HepG2 (cell line): ENCODE data around the gene OGG1. TPM values are rescaled to one million over a fixed set of nuclear protein-coding genes. Genes with fewer than 3 reads are reported as not detected.
A peak's percentile ranks its signal among the peaks of the same experiment; 100 is the strongest.

ENCODE experiments used
- EHMT2 ChIP-seq: fragments of 200-600 bp; sonication (generic); IDR thresholded peaks from 2 replicates; pipeline ENCODE4 v1.7.0; 2017; ENCODE audit warnings: antibody characterized with exemption, low read depth, low read length, borderline replicate concordance
- FOXK2 ChIP-seq: fragments of 450-650 bp; IDR thresholded peaks from 2 replicates; pipeline ENCODE4 v1.6.1; 2016
- KDM2A ChIP-seq: sonication (generic); formaldehyde crosslinking; IDR thresholded peaks from 2 replicates; pipeline ENCODE4 v1.4.0; 2020; ENCODE audit warnings: low read depth, missing genetic modification reagents, borderline replicate concordance
- NR2F2 ChIP-seq: IDR thresholded peaks from 2 replicates; pipeline ENCODE4 v1.6.1; 2012; ENCODE audit warnings: low read depth, inconsistent platforms, borderline replicate concordance
- NR3C1 ChIP-seq: sonication (generic); formaldehyde crosslinking; IDR thresholded peaks from 2 replicates; pipeline ENCODE4 v1.4.0; 2020; ENCODE audit warnings: missing genetic modification reagents
- TEAD2 ChIP-seq: sonication (generic); formaldehyde crosslinking; IDR thresholded peaks from 2 replicates; pipeline ENCODE4 v1.9.0; 2021; ENCODE audit warnings: missing genetic modification reagents
- TRIM24 ChIP-seq: sonication (generic); formaldehyde crosslinking; IDR thresholded peaks from 2 replicates; pipeline ENCODE4 v1.8.0; 2022; ENCODE audit warnings: mild to moderate bottlenecking, missing genetic modification reagents
- YEATS2 ChIP-seq: sonication (generic); formaldehyde crosslinking; IDR thresholded peaks from 2 replicates; pipeline ENCODE4 v1.4.0; 2020; ENCODE audit warnings: missing genetic modification reagents, borderline replicate concordance
- ZNF17 ChIP-seq: sonication (generic); formaldehyde crosslinking; IDR thresholded peaks from 2 replicates; pipeline ENCODE4 v1.5.0; 2020; ENCODE audit warnings: mild to moderate bottlenecking, missing genetic modification reagents
- ZNF619 ChIP-seq: sonication (generic); formaldehyde crosslinking; IDR thresholded peaks from 2 replicates; pipeline ENCODE4 v1.4.0; 2020; ENCODE audit warnings: mild to moderate bottlenecking, missing genetic modification reagents
- ZNF777 ChIP-seq: sonication (generic); formaldehyde crosslinking; IDR thresholded peaks from 2 replicates; pipeline ENCODE4 v1.4.0; 2020; ENCODE audit warnings: missing genetic modification reagents
- ZSCAN20 ChIP-seq: sonication (generic); formaldehyde crosslinking; IDR thresholded peaks from 2 replicates; pipeline ENCODE4 v1.4.0; 2020; ENCODE audit warnings: missing genetic modification reagents, mild to moderate bottlenecking, borderline replicate concordance
- polyA plus RNA-seq, 8 experiments: library from polyadenylated mRNA; depleted of rRNA in 3 of 8; stranded (reverse) in 7 of 8; unstranded in 1 of 8; fragments of >200 nt; fragmentation: Illumina TruSeq in 4 of 8; extraction: Trizol in 4 of 8; gene quantifications; 2 replicates each; pipeline versions ENCODE4 v1.2.1 to v1.2.3, GENCODE V29; 2011 to 2016; ENCODE audit warnings: low read depth in 4 of 8, missing spikeins in 1 of 8, mixed read lengths in 1 of 8; ENCODE audit not compliant: insufficient read depth in 1 of 8
- total RNA-seq, 5 experiments: library from RNA; depleted of rRNA; stranded (reverse); fragments of >200 nt; fragmentation: Illumina TruSeq; extraction: Trizol; gene quantifications; 2 replicates each; pipeline ENCODE4 v1.2.3, GENCODE V29; 2016; ENCODE audit warnings: low read depth in 1 of 5
- TF ChIP-seq, protein P1 (sequence below): IDR thresholded peaks from 2 replicates; pipeline ENCODE4 v1.6.1; 2016
- TF ChIP-seq, protein P2 (sequence below): sonication (generic); formaldehyde crosslinking; IDR thresholded peaks from 2 replicates; pipeline ENCODE4 v1.4.0; 2020; ENCODE audit warnings: missing genetic modification reagents; ENCODE audit errors: not compliant biosample characterization
- TF ChIP-seq, protein P3 (sequence below): sonication (generic); formaldehyde crosslinking; IDR thresholded peaks from 2 replicates; pipeline ENCODE4 v1.4.0; 2020; ENCODE audit warnings: missing genetic modification reagents
- TF ChIP-seq, protein P4 (sequence below): sonication (generic); formaldehyde crosslinking; IDR thresholded peaks from 2 replicates; pipeline ENCODE4 v1.8.0; 2023; ENCODE audit warnings: mild to moderate bottlenecking, missing genetic modification reagents
- TF ChIP-seq, protein P5 (sequence below): sonication (generic); formaldehyde crosslinking; IDR thresholded peaks from 2 replicates; pipeline ENCODE4 v1.8.0; 2022; ENCODE audit warnings: missing genetic modification reagents, mild to moderate bottlenecking, inconsistent platforms, borderline replicate concordance
- TF ChIP-seq, protein P6 (sequence below): sonication (generic); formaldehyde crosslinking; IDR thresholded peaks from 2 replicates; pipeline ENCODE4 v1.4.0; 2020; ENCODE audit warnings: missing genetic modification reagents, borderline replicate concordance

The OGG1 gene
- total and polyA plus RNA-seq, 2 of the 13 experiments (the other 11 are each of a cell fraction or from before 2014, with no cell fraction given) = 28.7 to 33.2 TPM

DNA sequence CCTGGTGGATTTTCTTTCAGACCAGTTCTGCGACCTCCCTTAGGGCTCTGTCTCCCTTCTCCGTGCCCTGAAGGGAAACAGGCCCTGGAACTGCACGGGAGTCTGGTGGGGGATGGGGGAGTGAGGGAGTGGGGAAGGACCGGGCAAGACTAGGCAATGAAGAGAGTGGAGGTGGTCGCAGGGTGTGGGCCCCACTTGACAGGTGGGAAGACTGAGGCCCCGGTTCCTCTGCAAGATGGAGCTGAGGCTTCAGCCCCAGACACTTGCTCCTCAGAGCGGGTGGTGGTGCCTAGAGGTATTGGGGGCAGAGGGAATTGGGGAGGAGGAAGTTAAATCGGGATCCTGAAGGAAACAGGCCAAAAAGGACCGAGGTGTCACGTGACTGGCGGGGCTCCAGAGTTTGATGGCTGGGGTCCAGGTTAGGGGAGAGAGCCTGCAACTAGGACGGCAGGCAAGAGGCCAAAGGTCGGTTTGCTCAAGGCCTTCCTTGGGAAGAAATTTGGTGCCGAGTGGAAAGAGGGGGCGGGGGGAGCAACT, 20.6 kb downstream of the OGG1 start (continued):
- TF ChIP-seq, protein P1, sequence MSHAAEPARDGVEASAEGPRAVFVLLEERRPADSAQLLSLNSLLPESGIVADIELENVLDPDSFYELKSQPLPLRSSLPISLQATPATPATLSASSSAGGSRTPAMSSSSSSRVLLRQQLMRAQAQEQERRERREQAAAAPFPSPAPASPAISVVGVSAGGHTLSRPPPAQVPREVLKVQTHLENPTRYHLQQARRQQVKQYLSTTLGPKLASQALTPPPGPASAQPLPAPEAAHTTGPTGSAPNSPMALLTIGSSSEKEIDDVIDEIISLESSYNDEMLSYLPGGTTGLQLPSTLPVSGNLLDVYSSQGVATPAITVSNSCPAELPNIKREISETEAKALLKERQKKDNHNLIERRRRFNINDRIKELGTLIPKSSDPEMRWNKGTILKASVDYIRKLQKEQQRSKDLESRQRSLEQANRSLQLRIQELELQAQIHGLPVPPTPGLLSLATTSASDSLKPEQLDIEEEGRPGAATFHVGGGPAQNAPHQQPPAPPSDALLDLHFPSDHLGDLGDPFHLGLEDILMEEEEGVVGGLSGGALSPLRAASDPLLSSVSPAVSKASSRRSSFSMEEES (CRISPR knock-in tag) = peak; percentile 51; the same call in 1 of the 2 replicates
- TF ChIP-seq, protein P2, sequence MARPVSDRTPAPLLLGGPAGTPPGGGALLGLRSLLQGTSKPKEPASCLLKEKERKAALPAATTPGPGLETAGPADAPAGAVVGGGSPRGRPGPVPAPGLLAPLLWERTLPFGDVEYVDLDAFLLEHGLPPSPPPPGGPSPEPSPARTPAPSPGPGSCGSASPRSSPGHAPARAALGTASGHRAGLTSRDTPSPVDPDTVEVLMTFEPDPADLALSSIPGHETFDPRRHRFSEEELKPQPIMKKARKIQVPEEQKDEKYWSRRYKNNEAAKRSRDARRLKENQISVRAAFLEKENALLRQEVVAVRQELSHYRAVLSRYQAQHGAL (CRISPR knock-in tag) = no peak
- no peak for TF ChIP-seq KDM2A (CRISPR knock-in tag)
- no peak for TF ChIP-seq NR3C1 (CRISPR knock-in tag)
- TF ChIP-seq FOXK2 = no peak
- TF ChIP-seq, protein P3, sequence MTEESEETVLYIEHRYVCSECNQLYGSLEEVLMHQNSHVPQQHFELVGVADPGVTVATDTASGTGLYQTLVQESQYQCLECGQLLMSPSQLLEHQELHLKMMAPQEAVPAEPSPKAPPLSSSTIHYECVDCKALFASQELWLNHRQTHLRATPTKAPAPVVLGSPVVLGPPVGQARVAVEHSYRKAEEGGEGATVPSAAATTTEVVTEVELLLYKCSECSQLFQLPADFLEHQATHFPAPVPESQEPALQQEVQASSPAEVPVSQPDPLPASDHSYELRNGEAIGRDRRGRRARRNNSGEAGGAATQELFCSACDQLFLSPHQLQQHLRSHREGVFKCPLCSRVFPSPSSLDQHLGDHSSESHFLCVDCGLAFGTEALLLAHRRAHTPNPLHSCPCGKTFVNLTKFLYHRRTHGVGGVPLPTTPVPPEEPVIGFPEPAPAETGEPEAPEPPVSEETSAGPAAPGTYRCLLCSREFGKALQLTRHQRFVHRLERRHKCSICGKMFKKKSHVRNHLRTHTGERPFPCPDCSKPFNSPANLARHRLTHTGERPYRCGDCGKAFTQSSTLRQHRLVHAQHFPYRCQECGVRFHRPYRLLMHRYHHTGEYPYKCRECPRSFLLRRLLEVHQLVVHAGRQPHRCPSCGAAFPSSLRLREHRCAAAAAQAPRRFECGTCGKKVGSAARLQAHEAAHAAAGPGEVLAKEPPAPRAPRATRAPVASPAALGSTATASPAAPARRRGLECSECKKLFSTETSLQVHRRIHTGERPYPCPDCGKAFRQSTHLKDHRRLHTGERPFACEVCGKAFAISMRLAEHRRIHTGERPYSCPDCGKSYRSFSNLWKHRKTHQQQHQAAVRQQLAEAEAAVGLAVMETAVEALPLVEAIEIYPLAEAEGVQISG (CRISPR knock-in tag) = no peak
- TF ChIP-seq TEAD2 (CRISPR knock-in tag) = no peak
- TF ChIP-seq YEATS2 (CRISPR knock-in tag) = no peak
- TF ChIP-seq ZNF777 = 0 out of 2 replicates have a peak, but pooled peaks have one; percentile 37
- TF ChIP-seq, protein P4, sequence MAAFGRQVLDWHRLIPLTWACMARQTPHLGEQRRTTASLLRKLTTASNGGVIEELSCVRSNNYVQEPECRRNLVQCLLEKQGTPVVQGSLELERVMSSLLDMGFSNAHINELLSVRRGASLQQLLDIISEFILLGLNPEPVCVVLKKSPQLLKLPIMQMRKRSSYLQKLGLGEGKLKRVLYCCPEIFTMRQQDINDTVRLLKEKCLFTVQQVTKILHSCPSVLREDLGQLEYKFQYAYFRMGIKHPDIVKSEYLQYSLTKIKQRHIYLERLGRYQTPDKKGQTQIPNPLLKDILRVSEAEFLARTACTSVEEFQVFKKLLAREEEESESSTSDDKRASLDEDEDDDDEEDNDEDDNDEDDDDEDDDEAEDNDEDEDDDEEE (CRISPR knock-in tag) = 0 out of 2 replicates have a peak, but pooled peaks have one; percentile 31
- TF ChIP-seq EHMT2 = no peak
- TF ChIP-seq, protein P5, sequence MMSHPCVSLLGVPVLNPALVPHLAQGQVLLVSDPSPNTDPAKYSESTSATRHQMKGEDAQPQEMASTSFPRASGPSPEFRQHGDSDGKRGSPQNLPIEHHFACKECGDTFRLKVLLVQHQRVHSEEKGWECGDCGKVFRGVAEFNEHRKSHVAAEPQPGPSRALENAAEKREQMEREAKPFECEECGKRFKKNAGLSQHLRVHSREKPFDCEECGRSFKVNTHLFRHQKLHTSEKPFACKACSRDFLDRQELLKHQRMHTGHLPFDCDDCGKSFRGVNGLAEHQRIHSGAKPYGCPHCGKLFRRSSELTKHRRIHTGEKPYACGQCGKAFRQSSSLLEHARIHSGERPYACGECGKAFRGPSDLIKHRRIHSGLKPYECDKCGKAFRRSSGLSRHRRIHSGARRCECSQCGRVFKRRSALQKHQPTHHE = no peak
- no peak for TF ChIP-seq ZNF619 (CRISPR knock-in tag)
- no peak for TF ChIP-seq ZNF17
- no peak for TF ChIP-seq TRIM24 (CRISPR knock-in tag)
- TF ChIP-seq ZSCAN20 (CRISPR knock-in tag) = no peak
- TF ChIP-seq, protein P6, sequence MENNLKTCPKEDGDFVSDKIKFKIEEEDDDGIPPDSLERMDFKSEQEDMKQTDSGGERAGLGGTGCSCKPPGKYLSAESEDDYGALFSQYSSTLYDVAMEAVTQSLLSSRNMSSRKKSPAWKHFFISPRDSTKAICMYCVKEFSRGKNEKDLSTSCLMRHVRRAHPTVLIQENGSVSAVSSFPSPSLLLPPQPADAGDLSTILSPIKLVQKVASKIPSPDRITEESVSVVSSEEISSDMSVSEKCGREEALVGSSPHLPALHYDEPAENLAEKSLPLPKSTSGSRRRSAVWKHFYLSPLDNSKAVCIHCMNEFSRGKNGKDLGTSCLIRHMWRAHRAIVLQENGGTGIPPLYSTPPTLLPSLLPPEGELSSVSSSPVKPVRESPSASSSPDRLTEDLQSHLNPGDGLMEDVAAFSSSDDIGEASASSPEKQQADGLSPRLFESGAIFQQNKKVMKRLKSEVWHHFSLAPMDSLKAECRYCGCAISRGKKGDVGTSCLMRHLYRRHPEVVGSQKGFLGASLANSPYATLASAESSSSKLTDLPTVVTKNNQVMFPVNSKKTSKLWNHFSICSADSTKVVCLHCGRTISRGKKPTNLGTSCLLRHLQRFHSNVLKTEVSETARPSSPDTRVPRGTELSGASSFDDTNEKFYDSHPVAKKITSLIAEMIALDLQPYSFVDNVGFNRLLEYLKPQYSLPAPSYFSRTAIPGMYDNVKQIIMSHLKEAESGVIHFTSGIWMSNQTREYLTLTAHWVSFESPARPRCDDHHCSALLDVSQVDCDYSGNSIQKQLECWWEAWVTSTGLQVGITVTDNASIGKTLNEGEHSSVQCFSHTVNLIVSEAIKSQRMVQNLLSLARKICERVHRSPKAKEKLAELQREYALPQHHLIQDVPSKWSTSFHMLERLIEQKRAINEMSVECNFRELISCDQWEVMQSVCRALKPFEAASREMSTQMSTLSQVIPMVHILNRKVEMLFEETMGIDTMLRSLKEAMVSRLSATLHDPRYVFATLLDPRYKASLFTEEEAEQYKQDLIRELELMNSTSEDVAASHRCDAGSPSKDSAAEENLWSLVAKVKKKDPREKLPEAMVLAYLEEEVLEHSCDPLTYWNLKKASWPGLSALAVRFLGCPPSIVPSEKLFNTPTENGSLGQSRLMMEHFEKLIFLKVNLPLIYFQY (CRISPR knock-in tag) = no peak
- no peak for TF ChIP-seq NR2F2
